Measurements from ENCODE around the gene ATP2C2. TPM values are rescaled to one million over a fixed set of nuclear protein-coding genes. Genes with fewer than 3 reads are reported as not detected.

ATP2C2 gene
- total and polyA plus RNA-seq, 2 experiments from 2014 or later = 0.53 TPM; not detected in 1

DNA sequence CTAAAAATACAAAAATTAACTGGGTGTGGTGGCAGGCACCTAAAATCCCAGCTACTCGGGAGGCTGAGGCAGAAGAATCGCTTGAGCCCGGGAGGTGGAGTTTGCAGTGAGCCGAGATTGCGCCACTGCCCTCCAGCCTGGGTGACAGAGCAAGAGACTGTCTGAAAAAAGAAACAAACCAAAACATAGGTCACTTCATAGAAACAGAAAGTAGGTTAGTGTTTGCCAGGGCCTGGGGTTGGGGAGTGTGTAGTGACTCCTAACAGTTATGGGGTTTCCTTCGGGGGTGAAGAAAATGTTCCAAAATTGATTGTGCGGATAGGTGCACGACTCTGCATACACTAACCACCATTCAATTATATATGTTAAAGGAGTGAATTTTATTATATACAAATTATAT lies 59.2 kb downstream of the ATP2C2 start:
- DNase-seq (ENCODE audit: low read depth in 1 of 2, low spot score in 1 of 2) = no peak
- peaks cover 12% of the 10 kb centered on the region for H3K27me3 ChIP-seq
- no peaks in the 10 kb centered on the region for H3K36me3 ChIP-seq
- TF ChIP-seq, protein P1, sequence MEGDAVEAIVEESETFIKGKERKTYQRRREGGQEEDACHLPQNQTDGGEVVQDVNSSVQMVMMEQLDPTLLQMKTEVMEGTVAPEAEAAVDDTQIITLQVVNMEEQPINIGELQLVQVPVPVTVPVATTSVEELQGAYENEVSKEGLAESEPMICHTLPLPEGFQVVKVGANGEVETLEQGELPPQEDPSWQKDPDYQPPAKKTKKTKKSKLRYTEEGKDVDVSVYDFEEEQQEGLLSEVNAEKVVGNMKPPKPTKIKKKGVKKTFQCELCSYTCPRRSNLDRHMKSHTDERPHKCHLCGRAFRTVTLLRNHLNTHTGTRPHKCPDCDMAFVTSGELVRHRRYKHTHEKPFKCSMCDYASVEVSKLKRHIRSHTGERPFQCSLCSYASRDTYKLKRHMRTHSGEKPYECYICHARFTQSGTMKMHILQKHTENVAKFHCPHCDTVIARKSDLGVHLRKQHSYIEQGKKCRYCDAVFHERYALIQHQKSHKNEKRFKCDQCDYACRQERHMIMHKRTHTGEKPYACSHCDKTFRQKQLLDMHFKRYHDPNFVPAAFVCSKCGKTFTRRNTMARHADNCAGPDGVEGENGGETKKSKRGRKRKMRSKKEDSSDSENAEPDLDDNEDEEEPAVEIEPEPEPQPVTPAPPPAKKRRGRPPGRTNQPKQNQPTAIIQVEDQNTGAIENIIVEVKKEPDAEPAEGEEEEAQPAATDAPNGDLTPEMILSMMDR (IDR thresholded peaks at IDR 0.05; ENCODE audit: low read depth, low read length) = no peak
- H3K4me1 ChIP-seq (ENCODE audit: low read depth) = no peaks in the 10 kb centered on the region
- H3K4me3 ChIP-seq = no peak overlapping the region
- H3K9me3 ChIP-seq (ENCODE audit: low read depth) = no peaks in the 10 kb centered on the region
- no peak overlapping the region for H3K27ac ChIP-seq

DNA sequence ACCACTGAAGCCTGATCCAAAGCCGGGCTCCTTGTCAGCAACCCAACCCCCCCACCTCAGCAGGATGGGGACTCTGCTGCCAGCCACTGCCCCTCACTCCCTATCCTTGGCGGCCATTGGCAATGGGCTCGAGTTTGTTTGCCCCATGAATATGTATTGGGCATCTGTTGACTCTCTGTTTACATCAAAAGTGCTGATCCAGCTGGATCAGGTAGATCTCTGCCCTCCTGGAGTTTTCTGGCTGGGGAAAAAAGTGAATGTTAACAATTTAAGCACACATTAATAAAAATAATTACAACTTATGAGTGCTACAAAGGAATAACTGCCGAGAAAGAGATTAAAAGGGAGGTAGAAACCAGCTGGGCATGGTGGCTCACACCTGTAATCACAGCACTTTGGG lies 62.5 kb downstream of the ATP2C2 start:
- TF ChIP-seq, protein P1 (IDR thresholded peaks at IDR 0.05; ENCODE audit: low read depth, low read length) = no peak
- H3K27me3 ChIP-seq = peaks cover 12% of the 10 kb centered on the region
- H3K27ac ChIP-seq = no peak overlapping the region
- no peak overlapping the region for H3K4me3 ChIP-seq
- H3K4me1 ChIP-seq (ENCODE audit: low read depth) = no peaks in the 10 kb centered on the region
- no peaks in the 10 kb centered on the region for H3K9me3 ChIP-seq (ENCODE audit: low read depth)
- DNase-seq (ENCODE audit: low read depth in 1 of 2, low spot score in 1 of 2) = no peak
- H3K36me3 ChIP-seq = no peaks in the 10 kb centered on the region

DNA sequence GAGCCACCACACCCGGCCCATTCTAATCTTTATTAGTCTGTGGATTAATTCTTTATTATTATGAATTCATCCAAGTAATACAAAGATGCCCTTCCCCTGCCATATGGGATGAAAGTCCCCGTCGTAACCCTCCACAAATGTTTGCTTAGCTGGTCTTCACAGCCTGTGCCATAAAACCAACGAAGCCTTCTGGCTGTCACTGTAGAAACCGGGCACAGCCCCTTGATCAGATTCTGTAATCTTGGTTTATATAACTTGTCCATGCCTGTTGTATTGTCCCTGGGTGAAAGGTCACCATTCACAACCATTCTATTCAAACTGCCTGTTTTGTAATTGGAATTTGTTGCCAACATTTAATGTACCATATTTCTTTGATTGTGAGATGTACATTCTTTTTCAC lies 66.5 kb downstream of the ATP2C2 start:
- Histone ChIP-seq H3K27me3 (peaks cover 3% of the 10 kb centered on the region), H3K27ac (no peak overlapping the region), H3K4me1 (ENCODE audit: low read depth) (no peaks in the 10 kb centered on the region), H3K36me3 (no peaks in the 10 kb centered on the region), H3K9me3 (ENCODE audit: low read depth) (no peaks in the 10 kb centered on the region), H3K4me3 (no peak overlapping the region)
- DNase-seq (ENCODE audit: low read depth in 1 of 2, low spot score in 1 of 2) = no peak
- TF ChIP-seq, protein P1 (IDR thresholded peaks at IDR 0.05; ENCODE audit: low read depth, low read length) = no peak

DNA sequence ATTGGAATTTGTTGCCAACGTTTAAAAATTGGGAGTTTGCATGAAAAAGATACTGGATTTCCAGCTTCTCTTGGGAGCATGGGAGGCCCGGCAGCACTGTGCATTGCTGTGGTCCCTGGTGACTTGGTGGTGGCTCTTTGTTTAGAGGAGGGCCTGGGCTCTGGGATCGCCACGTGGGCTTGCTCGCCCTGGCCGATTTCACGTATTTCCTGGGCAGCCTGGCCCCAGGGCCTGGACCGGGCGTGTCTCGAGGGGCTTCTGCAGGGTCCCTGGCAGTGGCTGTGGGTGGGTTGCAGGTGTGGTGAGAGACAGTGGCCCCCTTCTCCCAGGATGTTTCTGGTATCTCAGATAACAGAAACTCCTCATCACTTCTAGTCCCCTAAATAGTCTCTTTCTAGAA lies 67.9 kb downstream of the ATP2C2 start:
- H3K36me3 ChIP-seq = no peaks in the 10 kb centered on the region
- H3K4me3 ChIP-seq = no peak overlapping the region
- H3K27me3 ChIP-seq = peaks cover 3% of the 10 kb centered on the region
- H3K9me3 ChIP-seq (ENCODE audit: low read depth) = no peaks in the 10 kb centered on the region
- TF ChIP-seq, protein P1 (IDR thresholded peaks at IDR 0.05; ENCODE audit: low read depth, low read length) = no peak
- no peak for DNase-seq (ENCODE audit: low read depth in 1 of 2, low spot score in 1 of 2)
- H3K4me1 ChIP-seq (ENCODE audit: low read depth) = no peaks in the 10 kb centered on the region
- no peak overlapping the region for H3K27ac ChIP-seq

DNA sequence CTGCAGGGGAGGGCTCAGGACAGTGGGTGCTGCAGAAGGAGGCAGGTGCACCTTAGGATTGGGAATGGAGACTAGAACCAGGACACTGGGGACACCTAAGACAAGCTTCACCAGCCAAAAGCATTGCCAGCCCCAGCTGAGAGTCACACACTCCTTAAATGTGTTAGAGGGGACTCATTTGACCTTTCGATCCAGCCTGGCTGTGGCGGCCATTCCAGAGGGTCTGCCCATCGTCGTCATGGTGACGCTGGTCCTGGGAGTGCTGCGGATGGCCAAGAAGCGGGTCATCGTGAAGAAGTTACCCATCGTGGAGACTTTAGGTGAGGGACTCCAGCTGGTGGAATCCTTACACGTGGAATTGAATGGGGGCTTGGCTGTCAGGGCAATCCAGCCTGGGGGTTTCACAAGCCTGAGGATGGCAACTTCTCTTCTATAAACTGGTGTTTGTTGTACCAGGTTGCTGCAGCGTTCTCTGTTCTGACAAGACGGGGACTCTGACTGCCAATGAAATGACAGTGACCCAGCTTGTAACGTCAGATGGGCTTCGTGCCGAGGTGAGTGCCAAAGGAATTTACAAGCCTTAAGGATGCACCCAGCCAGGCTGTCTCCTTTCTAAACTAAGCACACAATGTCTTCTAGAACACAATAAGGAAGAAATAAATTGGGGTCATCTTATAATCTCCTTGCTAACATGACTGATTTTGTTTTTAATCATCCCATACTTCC lies 70.8 kb downstream of the ATP2C2 start:
- H3K9me3 ChIP-seq (ENCODE audit: low read depth) = no peaks in the 10 kb centered on the region
- TF ChIP-seq, protein P1 (IDR thresholded peaks at IDR 0.05; ENCODE audit: low read depth, low read length) = no peak
- H3K36me3 ChIP-seq = no peaks in the 10 kb centered on the region
- no peaks in the 10 kb centered on the region for H3K27me3 ChIP-seq
- H3K4me3 ChIP-seq = no peak overlapping the region
- H3K27ac ChIP-seq = no peak overlapping the region
- DNase-seq (ENCODE audit: low read depth in 1 of 2, low spot score in 1 of 2) = no peak
- no peaks in the 10 kb centered on the region for H3K4me1 ChIP-seq (ENCODE audit: low read depth)
